Motor neuron (in vitro differentiated cells): ENCODE data around the gene ZNF254. TPM values are rescaled to one million over a fixed set of nuclear protein-coding genes. Genes with fewer than 3 reads are reported as not detected.

Source experiments
- ATAC-seq, 8 experiments: fragments of 200-7000 bp; cut with Tn5 transposase; replicated peaks in 6 of 8; 2 replicates each; pipeline ENCODE4 v1.8.0; 2021; ENCODE audit warnings: mild to moderate bottlenecking in 8 of 8, moderate library complexity in 8 of 8
- H3K27ac ChIP-seq, 2 donors: fragments of 250-450 bp; sonication (Bioruptor Pico); 2 replicates each; pipeline ENCODE4 v1.9.0; 2021; ENCODE audit warnings: antibody characterized with exemption in 2 of 2, mild to moderate bottlenecking in 2 of 2, moderate library complexity in 1 of 2
- H3K4me1 ChIP-seq, 2 donors: fragments of 250-450 bp; sonication (Bioruptor Pico); replicated peaks in 1 of 2; 2 replicates each; pipeline ENCODE4 v1.6.1; 2021; ENCODE audit warnings: antibody characterized with exemption in 2 of 2, mild to moderate bottlenecking in 2 of 2, moderate library complexity in 1 of 2
- H3K4me3 ChIP-seq, 5 donors: fragments of 250-450 bp; sonication (Bioruptor Pico); 2 replicates each; pipeline ENCODE4 v1.9.0; 2021; ENCODE audit warnings: antibody characterized with exemption in 5 of 5, mild to moderate bottlenecking in 5 of 5, moderate library complexity in 4 of 5
- WGBS, 10 experiments: fragments of 450-650 bp; shearing (Covaris generic); methylation state at CpG; one replicate each; pipeline ENCODE4 v1.0.0; 2022; 5-methylcytosine and 5-hydroxymethylcytosine counted together
- in situ Hi-C, 9 experiments: fragments of 400-800 bp; cut with MboI; loops; one replicate each; pipeline ENCODE4 v1.15.0; 2021; ENCODE audit warnings: low sequenced_read_pairs in 9 of 9, low pct_unique_long_range_greater_than_20kb in 2 of 9; ENCODE audit not compliant: unreplicated experiment in 9 of 9
- total RNA-seq, 8 experiments: library from RNA; unstranded; fragments of 300-600 nt; gene quantifications; 2 replicates each; pipeline versions ENCODE4 v1.2.3 to v1.2.4, GENCODE V29; 2022

The ZNF254 gene
- total RNA-seq, 8 experiments from 2014 or later = 3.3 to 45.3 (median 38.5) TPM

- WGBS, 10 experiments = 67 to 100% (median 92%) methylated on average over 1 to 2 of the region's 2 CpGs; no CpG with 5 or more reads in 5 of the 10 experiments
- Histone ChIP-seq H3K4me1 (no peaks in the 10 kb centered on the region), H3K27ac (no peak overlapping the region), H3K4me3 (no peak overlapping the region)
- in situ Hi-C loops = no loop called here
- ATAC-seq = peak in 4 of 8 experiments; percentile 28 to 64 (median 44)
These were observed 86.9 kb downstream of the ZNF254 start for GRCh38 chr19:24173882-24174281.

- no peak overlapping the region for H3K27ac ChIP-seq
- in situ Hi-C loops = no loop called here
- no peaks in the 10 kb centered on the region for H3K4me1 ChIP-seq
- WGBS, 10 experiments = 50 to 90% (median 83%) methylated on average over 1 to 6 of the region's 18 CpGs; no CpG with 5 or more reads in 6 of the 10 experiments
- no peak overlapping the region for H3K4me3 ChIP-seq
- ATAC-seq = no peak
These were observed 90.7 kb downstream of the ZNF254 start for GRCh38 chr19:24177686-24178085.

GRCh38 chr19:24178207-24178606 lies 91.2 kb downstream of the ZNF254 start:
- WGBS, 10 experiments = 76 to 100% (median 85%) methylated on average over 1 to 10 of the region's 17 CpGs; no CpG with 5 or more reads in 6 of the 10 experiments
- H3K4me1 ChIP-seq = no peaks in the 10 kb centered on the region
- no peak overlapping the region for H3K27ac ChIP-seq
- no peak for ATAC-seq
- in situ Hi-C loops = no loop called here
- H3K4me3 ChIP-seq = no peak overlapping the region

Other genes with a start within 250 kb of the ZNF254 start
- gene ZNF726, start 172.3 kb upstream of the ZNF254 start, total RNA-seq = 1 to 10 TPM in 7 of 8 experiments, under 1 TPM in 1; 0.71 to 9.0 (median 3.1) TPM